IMR-90 (cell line): ENCODE measurements around the gene TBC1D22B. TPM values are rescaled to one million over a fixed set of nuclear protein-coding genes. Genes with fewer than 3 reads are reported as not detected.

ENCODE experiments used
- ATAC-seq: fragments of 200-7000 bp; cut with Tn5 transposase; 2 replicates; pipeline ENCODE4 v1.9.1; 2020; ENCODE audit warnings: low read depth, mild to moderate bottlenecking, moderate library complexity
- BruUV-seq: library from RNA; stranded (reverse); fragments of 400-500 nt; replicated peaks from 2 replicates; lab custom pipeline; 2021; lab: Mats Ljungman, UMichigan
- CTCF ChIA-PET: fragments of 300-600 bp; formaldehyde crosslinking; extraction: SDS; loops from one replicate; lab custom pipeline; 2021; ENCODE audit warnings: antibody characterized with exemption; lab: Yijun Ruan, JAX
- POLR2A ChIA-PET: fragments of 300-600 bp; sonication (Branson Sonifier 250); formaldehyde crosslinking; loops from one replicate; lab custom pipeline; 2022; ENCODE audit warnings: antibody characterized with exemption; ENCODE audit not compliant: unreplicated experiment; lab: Charles Lee
- DNase-seq: peaks from one replicate; pipeline ENCODE4 v3.0.0; 2013
- H2AFZ ChIP-seq: replicated peaks from 2 replicates; pipeline ENCODE3; 2013; ENCODE audit warnings: low read length, mild to moderate bottlenecking; ENCODE audit not compliant: poor library complexity
- H2AK5ac ChIP-seq: 2 replicates; pipeline ENCODE4 v1.6.1; 2013; ENCODE audit warnings: low read depth, low read length, inconsistent platforms
- H2AK9ac ChIP-seq: replicated peaks from 2 replicates; pipeline ENCODE3; 2013; ENCODE audit warnings: mild to moderate bottlenecking, low read depth, low read length, moderate library complexity; ENCODE audit not compliant: poor library complexity
- H2BK120ac ChIP-seq: 2 replicates; pipeline ENCODE4 v1.6.1; 2013; ENCODE audit warnings: low read depth, low read length, inconsistent platforms
- H2BK15ac ChIP-seq: 3 replicates; pipeline ENCODE4 v1.6.1; 2013; ENCODE audit warnings: low read depth, low read length, inconsistent platforms
- H2BK20ac ChIP-seq: 2 replicates; pipeline ENCODE4 v1.6.1; 2013; ENCODE audit warnings: low read depth, mild to moderate bottlenecking, inconsistent platforms, low read length, moderate library complexity
- H2BK5ac ChIP-seq: 2 replicates; pipeline ENCODE4 v1.6.1; 2013; ENCODE audit warnings: mild to moderate bottlenecking, low read depth, low read length, inconsistent platforms; ENCODE audit not compliant: poor library complexity, severe bottlenecking
- H3K14ac ChIP-seq: replicated peaks from 2 replicates; pipeline ENCODE4 v1.6.1; 2013; ENCODE audit warnings: low read depth, low read length, inconsistent platforms
- H3K18ac ChIP-seq: 2 replicates; pipeline ENCODE4 v1.6.1; 2013; ENCODE audit warnings: low read depth, low read length, control low read depth
- H3K23ac ChIP-seq: 2 replicates; pipeline ENCODE4 v1.6.1; 2013; ENCODE audit warnings: low read depth, low read length, inconsistent platforms
- H3K27ac ChIP-seq: 2 replicates; pipeline ENCODE4 v1.5.1; 2013; ENCODE audit warnings: mild to moderate bottlenecking, control low read depth, low read length; ENCODE audit not compliant: insufficient read depth
- H3K27me3 ChIP-seq: 2 replicates; pipeline ENCODE4 v1.6.1; 2013; ENCODE audit warnings: low read length; ENCODE audit not compliant: control insufficient read depth, insufficient read depth
- H3K36me3 ChIP-seq: 2 replicates; pipeline ENCODE4 v1.6.1; 2013; ENCODE audit warnings: low read length, mixed read lengths; ENCODE audit not compliant: control insufficient read depth, insufficient read depth
- H3K4ac ChIP-seq: 2 replicates; pipeline ENCODE4 v1.6.1; 2013; ENCODE audit warnings: low read depth, low read length, inconsistent platforms
- H3K4me1 ChIP-seq: 2 replicates; pipeline ENCODE4 v1.6.1; 2013; ENCODE audit warnings: low read length, mixed read lengths; ENCODE audit not compliant: control insufficient read depth, insufficient read depth
- H3K4me2 ChIP-seq: 2 replicates; pipeline ENCODE4 v1.6.1; 2013; ENCODE audit warnings: low read depth, mild to moderate bottlenecking, control low read depth, low read length, moderate library complexity
- H3K4me3 ChIP-seq: 2 replicates; pipeline ENCODE4 v1.5.1; 2013; ENCODE audit warnings: low read depth, mild to moderate bottlenecking, control low read depth, low read length, moderate library complexity; ENCODE audit not compliant: insufficient read depth
- H3K56ac ChIP-seq: 2 replicates; pipeline ENCODE4 v1.6.1; 2013; ENCODE audit warnings: low read length, inconsistent platforms; ENCODE audit not compliant: insufficient read depth; ENCODE audit errors: extremely low read depth
- H3K79me1 ChIP-seq, 2 experiments: 2 replicates each; pipeline ENCODE4 v1.6.1; 2013; ENCODE audit warnings: low read length in 2 of 2, inconsistent platforms in 1 of 2, low read depth in 1 of 2
- H3K9ac ChIP-seq: 2 replicates; pipeline ENCODE4 v1.6.1; 2013; ENCODE audit warnings: low read depth, low read length, control low read depth
- H3K9me1 ChIP-seq: 2 replicates; pipeline ENCODE4 v1.6.1; 2013; ENCODE audit warnings: low read length, inconsistent platforms; ENCODE audit not compliant: insufficient read depth
- H3K9me3 ChIP-seq: 2 replicates; pipeline ENCODE4 v1.6.1; 2013; ENCODE audit warnings: low read length; ENCODE audit not compliant: control insufficient read depth, insufficient read depth
- H4K20me1 ChIP-seq: 2 replicates; pipeline ENCODE4 v1.6.1; 2013; ENCODE audit warnings: low read length, inconsistent platforms; ENCODE audit not compliant: insufficient read depth
- H4K5ac ChIP-seq: 2 replicates; pipeline ENCODE4 v1.6.1; 2013; ENCODE audit warnings: mild to moderate bottlenecking, low read depth, low read length, control low read depth
- H4K8ac ChIP-seq, 2 experiments: 2 replicates each; pipeline ENCODE4 v1.6.1; 2013; ENCODE audit warnings: low read depth in 2 of 2, low read length in 2 of 2, control low read depth in 1 of 2, inconsistent platforms in 1 of 2
- H4K91ac ChIP-seq: 2 replicates; pipeline ENCODE4 v1.6.1; 2013; ENCODE audit warnings: low read depth, low read length, inconsistent platforms; ENCODE audit not compliant: insufficient read depth
- BHLHE40 ChIP-seq: fragments of 150-350 bp; IDR thresholded peaks from 2 replicates; pipeline ENCODE4 v1.6.1; 2016; ENCODE audit warnings: mild to moderate bottlenecking, low read depth, low read length
- CEBPB ChIP-seq: IDR thresholded peaks from 2 replicates; pipeline ENCODE4 v1.6.1; 2012; ENCODE audit warnings: low read depth, low read length, improper control_type of control experiment
- CHD1 ChIP-seq: IDR thresholded peaks from 2 replicates; pipeline ENCODE4 v1.6.1; 2012; ENCODE audit warnings: low read depth, low read length, improper control_type of control experiment
- ELK1 ChIP-seq: fragments of 150-350 bp; IDR thresholded peaks from 2 replicates; pipeline ENCODE4 v1.6.1; 2016; ENCODE audit warnings: low read depth, mild to moderate bottlenecking, low read length, moderate library complexity, borderline replicate concordance
- FOS ChIP-seq: fragments of 150-350 bp; IDR thresholded peaks from 2 replicates; pipeline ENCODE4 v1.6.1; 2016; ENCODE audit warnings: low read depth, low read length
- MAFK ChIP-seq: IDR thresholded peaks from 2 replicates; pipeline ENCODE4 v1.6.1; 2012; ENCODE audit warnings: low read depth, low read length, improper control_type of control experiment
- MAZ ChIP-seq: IDR thresholded peaks from 2 replicates; pipeline ENCODE4 v1.6.1; 2012; ENCODE audit warnings: low read depth, mild to moderate bottlenecking, low read length, improper control_type of control experiment, moderate library complexity, borderline replicate concordance
- MXI1 ChIP-seq: IDR thresholded peaks from 2 replicates; pipeline ENCODE4 v1.6.1; 2012; ENCODE audit warnings: low read depth, mild to moderate bottlenecking, low read length, moderate library complexity, borderline replicate concordance
- NFE2L2 ChIP-seq: fragments of 150-350 bp; IDR thresholded peaks from 2 replicates; pipeline ENCODE4 v1.6.1; 2016; ENCODE audit warnings: low read depth, mild to moderate bottlenecking, low read length
- POLR2A ChIP-seq: IDR thresholded peaks from 2 replicates; pipeline ENCODE4 v1.6.1; 2012; ENCODE audit warnings: mild to moderate bottlenecking, low read depth, low read length
- RCOR1 ChIP-seq: IDR thresholded peaks from 2 replicates; pipeline ENCODE4 v1.6.1; 2012; ENCODE audit warnings: mild to moderate bottlenecking, low read length, improper control_type of control experiment; ENCODE audit not compliant: insufficient replicate concordance
- RFX5 ChIP-seq: IDR thresholded peaks from 2 replicates; pipeline ENCODE4 v1.8.0; 2012; ENCODE audit warnings: low read depth, mild to moderate bottlenecking, low read length, moderate library complexity
- SMC3 ChIP-seq: fragments of 150-350 bp; IDR thresholded peaks from 2 replicates; pipeline ENCODE4 v1.6.1; 2016; ENCODE audit warnings: low read depth, mild to moderate bottlenecking, antibody characterized with exemption, low read length, moderate library complexity
- WGBS, 2 experiments: methylation state at CpG; one replicate each; pipeline versions ENCODE4 v1.1.5 to v1.1.7; 2013; ENCODE audit warnings: missing lambda C conversion rate in 2 of 2; ENCODE audit not compliant: insufficient read length in 1 of 2; ENCODE audit errors: extremely low coverage in 2 of 2; 5-methylcytosine and 5-hydroxymethylcytosine counted together
- dilution Hi-C: fragments of 300-500 bp; cut with HindIII; formaldehyde crosslinking; loops from one replicate; pipeline ENCODE4 v1.14.3; 2018; ENCODE audit warnings: low sequenced_read_pairs; ENCODE audit not compliant: unreplicated experiment
- in situ Hi-C: fragments of 300-500 bp; cut with MboI; formaldehyde crosslinking; loops from 3 replicates; pipeline ENCODE4 v1.14.3; 2019; ENCODE audit warnings: low sequenced_read_pairs, inconsistent platforms, mixed read lengths
- intact Hi-C: fragments of 100-400 bp; cut with micrococcal nuclease; formaldehyde crosslinking; loops from 2 replicates; pipeline ENCODE4 v1.10.0; 2022
- polyA plus RNA-seq, 3 experiments: library from polyadenylated mRNA; depleted of rRNA; stranded (reverse); fragments of >200 nt; gene quantifications; 2 replicates each; pipeline ENCODE4 v1.2.3, GENCODE V29; 2012; ENCODE audit warnings: low replicate concordance in 1 of 3
- total RNA-seq: library from RNA; depleted of rRNA; stranded (reverse); fragments of >200 nt; gene quantifications from 2 replicates; pipeline ENCODE4 v1.2.3, GENCODE V29; 2012
- TF ChIP-seq, protein P1 (sequence below): conservative IDR thresholded peaks from 2 replicates; pipeline ENCODE4 v1.5.1; 2012; ENCODE audit warnings: mild to moderate bottlenecking, low read depth, low read length, improper control_type of control experiment
- TF ChIP-seq, protein P2 (sequence below): fragments of 150-350 bp; IDR thresholded peaks from 2 replicates; pipeline ENCODE4 v1.6.1; 2017; ENCODE audit warnings: mild to moderate bottlenecking, antibody characterized with exemption, low read length, low read depth

TBC1D22B gene
- total and polyA plus RNA-seq, 2 of the 4 experiments (the other 2 are of a cell fraction): 6.6 to 7.5 TPM

GRCh38 chr6:37254881-37255280, 2.7 kb upstream of the TBC1D22B start:
- Histone ChIP-seq H3K9me3 (peaks cover 7% of the 10 kb centered on the region; the same call in 1 of the 2 replicates), H3K4me1 (peaks cover 4% of the 10 kb centered on the region), H4K20me1 (no peaks in the 10 kb centered on the region), H3K36me3 (no peaks in the 10 kb centered on the region), H4K5ac (no peak overlapping the region), H2AFZ (no peak overlapping the region), H4K8ac (no peak overlapping the region), H3K4ac (no peak overlapping the region), H3K9ac (no peak overlapping the region), H3K56ac (no peak overlapping the region), H3K4me2 (no peak overlapping the region), H3K23ac (no peak overlapping the region), H2AK9ac (no peak overlapping the region), H3K18ac (no peak overlapping the region), H3K4me3 (no peak overlapping the region), H3K79me1 (peaks cover 15 to 25% of the 10 kb centered on the region in 2 experiments), H2BK5ac (no peak overlapping the region), H2AK5ac (no peak overlapping the region), H3K14ac (no peak overlapping the region), H3K9me1 (no peaks in the 10 kb centered on the region), H3K27ac (no peak overlapping the region), H3K27me3 (no peaks in the 10 kb centered on the region), H2BK120ac (no peak overlapping the region), H4K91ac (no peak overlapping the region), H2BK20ac (no peak overlapping the region), H2BK15ac (no peak overlapping the region)
- BruUV-seq: no TSS peak
- WGBS, 2 experiments: 100% methylated on average over 1 of the region's 5 CpGs; no CpG with 5 or more reads in 1 of the 2 experiments
- TF ChIP-seq NFE2L2 (no peak), MAZ (no peak), ELK1 (no peak), BHLHE40 (no peak), CHD1 (no peak), SMC3 (no peak), MAFK (no peak), RFX5 (no peak), POLR2A (no peak), FOS (no peak), CEBPB (no peak), MXI1 (no peak), RCOR1 (no peak)
- TF ChIP-seq, protein P1, sequence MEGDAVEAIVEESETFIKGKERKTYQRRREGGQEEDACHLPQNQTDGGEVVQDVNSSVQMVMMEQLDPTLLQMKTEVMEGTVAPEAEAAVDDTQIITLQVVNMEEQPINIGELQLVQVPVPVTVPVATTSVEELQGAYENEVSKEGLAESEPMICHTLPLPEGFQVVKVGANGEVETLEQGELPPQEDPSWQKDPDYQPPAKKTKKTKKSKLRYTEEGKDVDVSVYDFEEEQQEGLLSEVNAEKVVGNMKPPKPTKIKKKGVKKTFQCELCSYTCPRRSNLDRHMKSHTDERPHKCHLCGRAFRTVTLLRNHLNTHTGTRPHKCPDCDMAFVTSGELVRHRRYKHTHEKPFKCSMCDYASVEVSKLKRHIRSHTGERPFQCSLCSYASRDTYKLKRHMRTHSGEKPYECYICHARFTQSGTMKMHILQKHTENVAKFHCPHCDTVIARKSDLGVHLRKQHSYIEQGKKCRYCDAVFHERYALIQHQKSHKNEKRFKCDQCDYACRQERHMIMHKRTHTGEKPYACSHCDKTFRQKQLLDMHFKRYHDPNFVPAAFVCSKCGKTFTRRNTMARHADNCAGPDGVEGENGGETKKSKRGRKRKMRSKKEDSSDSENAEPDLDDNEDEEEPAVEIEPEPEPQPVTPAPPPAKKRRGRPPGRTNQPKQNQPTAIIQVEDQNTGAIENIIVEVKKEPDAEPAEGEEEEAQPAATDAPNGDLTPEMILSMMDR: no peak
- TF ChIP-seq, protein P2, sequence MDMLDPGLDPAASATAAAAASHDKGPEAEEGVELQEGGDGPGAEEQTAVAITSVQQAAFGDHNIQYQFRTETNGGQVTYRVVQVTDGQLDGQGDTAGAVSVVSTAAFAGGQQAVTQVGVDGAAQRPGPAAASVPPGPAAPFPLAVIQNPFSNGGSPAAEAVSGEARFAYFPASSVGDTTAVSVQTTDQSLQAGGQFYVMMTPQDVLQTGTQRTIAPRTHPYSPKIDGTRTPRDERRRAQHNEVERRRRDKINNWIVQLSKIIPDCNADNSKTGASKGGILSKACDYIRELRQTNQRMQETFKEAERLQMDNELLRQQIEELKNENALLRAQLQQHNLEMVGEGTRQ: no peak
- ChIA-PET CTCF (no interaction called here), POLR2A (interaction anchor here (1.0 kb wide), 1 partner anchor 12 kb away, joined by 3 read pairs; no protein-coding TSS in a partner anchor)
- ATAC-seq (no peak), DNase-seq (no peak)
- dilution Hi-C loops: no loop called here
- in situ Hi-C loops: no loop called here
- intact Hi-C loops: no loop called here
